Stimulated activated CD8-positive, alpha-beta memory T cell treated with anti-CD3 and anti-CD28 coated beads, Interleukin-12 subunit alpha, Interleukin-12 subunit beta, amount 100 ng/mL, for 1 hour (primary cell): ENCODE measurements around the gene ZNF581.
A peak's percentile ranks its signal among the peaks of the same experiment; 100 is the strongest.

Experiments used
- DNase-seq: peaks from one replicate; pipeline ENCODE4 v3.0.0-alpha.2; 2020; ENCODE audit warnings: low read depth

Gene ZNF581

GRCh38 chr19:55648585-55649267, 5.3 kb downstream of the ZNF581 start:
- no peak for DNase-seq

GRCh38 chr19:55649268-55650125, 6.0 kb downstream of the ZNF581 start:
- DNase-seq, result no peak

- no peak for DNase-seq
These were observed 6.7 kb downstream of the ZNF581 start for GRCh38 chr19:55650126-55650557.

GRCh38 chr19:55650602-55651230, 7.3 kb downstream of the ZNF581 start:
- DNase-seq, result no peak

GRCh38 chr19:55651236-55651635, 7.8 kb downstream of the ZNF581 start:
- DNase-seq, result no peak

GRCh38 chr19:55652311-55653128, 9.1 kb downstream of the ZNF581 start:
- no peak for DNase-seq

GRCh38 chr19:55653651-55654322, 10.3 kb downstream of the ZNF581 start:
- peak; percentile 100 for DNase-seq

GRCh38 chr19:55654323-55654867, 10.9 kb downstream of the ZNF581 start:
- peak; percentile 97 for DNase-seq

- DNase-seq, result peak; percentile 92
These were observed 11.6 kb downstream of the ZNF581 start, which contains the start of gene U2AF2 for GRCh38 chr19:55654868-55655647. TSS of gene U2AF2 (plus strand) at chr19:55655035. CDS start at chr19:55655105, 70 bp downstream.

- DNase-seq, result no peak
These were observed 12.2 kb downstream of the ZNF581 start for GRCh38 chr19:55655648-55656040.

- DNase-seq, result no peak
These were observed 13.1 kb downstream of the ZNF581 start for GRCh38 chr19:55656552-55656951.

- no peak for DNase-seq
These were observed 13.7 kb downstream of the ZNF581 start for GRCh38 chr19:55656988-55657747.

GRCh38 chr19:55658846-55659459, 15.5 kb downstream of the ZNF581 start:
- DNase-seq, result no peak

- no peak for DNase-seq
These were observed 16.4 kb downstream of the ZNF581 start for GRCh38 chr19:55659822-55660221.

- no peak for DNase-seq
These were observed 17.0 kb downstream of the ZNF581 start for GRCh38 chr19:55660404-55660803.

GRCh38 chr19:55660991-55661390, 17.5 kb downstream of the ZNF581 start:
- no peak for DNase-seq

GRCh38 chr19:55661826-55662225, 18.4 kb downstream of the ZNF581 start:
- DNase-seq, result no peak

- DNase-seq, result no peak
These were observed 20.5 kb downstream of the ZNF581 start for GRCh38 chr19:55663846-55664536.
